Keratinocyte (primary cell): ENCODE measurements around the gene CERT1. TPM values are rescaled to one million over a fixed set of nuclear protein-coding genes. Genes with fewer than 3 reads are reported as not detected.

Experiments used
- DNase-seq: peaks from one replicate; pipeline ENCODE4 v3.0.0-alpha.2; 2011; ENCODE audit warnings: low read depth, missing footprints, low spot score
- FAIRE-seq: peaks from 2 replicates; lab custom pipeline; 2011; peaks lifted over from hg19 to GRCh38; lab: Jason Lieb, UNC
- H2AFZ ChIP-seq: 2 replicates; pipeline ENCODE4 v1.6.0; 2012; ENCODE audit warnings: low read length, control low read depth, inconsistent platforms; ENCODE audit not compliant: control insufficient read depth
- H3K27ac ChIP-seq: 2 replicates; pipeline ENCODE4 v1.5.1; 2011; ENCODE audit warnings: low read length; ENCODE audit not compliant: control insufficient read depth, insufficient read depth
- H3K27me3 ChIP-seq: 3 replicates; pipeline ENCODE4 v1.6.0; 2011; ENCODE audit warnings: low read length; ENCODE audit not compliant: control insufficient read depth, insufficient read depth; ENCODE audit errors: extremely low read depth
- H3K36me3 ChIP-seq, 2 experiments: 2 replicates in 1 of 2; 3 replicates in 1 of 2; pipeline ENCODE4 v1.5.1; 2011; ENCODE audit warnings: low read length in 2 of 2, mild to moderate bottlenecking in 1 of 2; ENCODE audit not compliant: control insufficient read depth in 2 of 2, insufficient read depth in 2 of 2; ENCODE audit errors: extremely low read depth in 1 of 2
- H3K4me1 ChIP-seq: 3 replicates; pipeline ENCODE4 v1.5.1; 2011; ENCODE audit warnings: low read length; ENCODE audit not compliant: control insufficient read depth, insufficient read depth; ENCODE audit errors: extremely low read depth
- H3K4me2 ChIP-seq: 3 replicates; pipeline ENCODE4 v1.6.0; 2011; ENCODE audit warnings: low read depth, low read length; ENCODE audit not compliant: control insufficient read depth, insufficient read depth; ENCODE audit errors: extremely low read depth
- H3K4me3 ChIP-seq, 3 experiments: fragments of 200-600 bp in 1 of 3; sonication (generic) in 1 of 3; 2 replicates in 2 of 3; 3 replicates in 1 of 3; pipeline ENCODE4 v1.5.1; 2011 to 2016; ENCODE audit warnings: low read length in 3 of 3, mild to moderate bottlenecking in 3 of 3, control low read depth in 2 of 3, inconsistent platforms in 1 of 3, low read depth in 1 of 3, mixed read lengths in 1 of 3, mixed run types in 1 of 3, moderate library complexity in 1 of 3; ENCODE audit not compliant: control insufficient read depth in 2 of 3, insufficient read depth in 2 of 3; ENCODE audit errors: extremely low read depth in 1 of 3
- H3K79me2 ChIP-seq: 2 replicates; pipeline ENCODE4 v1.6.0; 2012; ENCODE audit warnings: low read length; ENCODE audit not compliant: control insufficient read depth, insufficient read depth
- H3K9ac ChIP-seq: 3 replicates; pipeline ENCODE4 v1.6.0; 2011; ENCODE audit warnings: low read length; ENCODE audit not compliant: control insufficient read depth, insufficient read depth; ENCODE audit errors: extremely low read depth
- H3K9me1 ChIP-seq: 3 replicates; pipeline ENCODE4 v1.6.0; 2011; ENCODE audit warnings: low read length; ENCODE audit not compliant: control insufficient read depth, insufficient read depth; ENCODE audit errors: extremely low read depth
- H3K9me3 ChIP-seq: 2 replicates; pipeline ENCODE4 v1.5.1; 2012; ENCODE audit warnings: low read depth, low read length; ENCODE audit not compliant: control insufficient read depth
- H4K20me1 ChIP-seq: 3 replicates; pipeline ENCODE4 v1.6.0; 2011; ENCODE audit warnings: low read length; ENCODE audit not compliant: control insufficient read depth, insufficient read depth; ENCODE audit errors: extremely low read depth
- CTCF ChIP-seq, 3 experiments: IDR thresholded peaks in 1 of 3; conservative IDR thresholded peaks in 1 of 3; optimal IDR thresholded peaks in 1 of 3; 2 replicates in 2 of 3; 3 replicates in 1 of 3; pipeline versions ENCODE3 to v1.5.1; 2011; ENCODE audit warnings: low read length in 3 of 3, mild to moderate bottlenecking in 3 of 3, moderate library complexity in 2 of 3, control low read depth in 1 of 3, inconsistent platforms in 1 of 3; ENCODE audit not compliant: insufficient read depth in 2 of 3; ENCODE audit errors: extremely low read depth in 1 of 3
- EZH2 ChIP-seq: IDR thresholded peaks from one replicate; pipeline ENCODE4 v1.6.1; 2012; ENCODE audit warnings: inconsistent platforms, mild to moderate bottlenecking, low read length, moderate library complexity
- dilution Hi-C: fragments of 300-500 bp; cut with MboI; formaldehyde crosslinking; loops from one replicate; pipeline ENCODE4 v1.7.0; 2020; ENCODE audit warnings: low sequenced_read_pairs; ENCODE audit not compliant: extremely low pct_ligation_motif_present
- polyA plus RNA-seq, 5 experiments: library from polyadenylated mRNA; depleted of rRNA in 3 of 5; stranded (reverse) in 3 of 5; stranded (forward) in 1 of 5; unstranded in 1 of 5; fragments of >200 nt; gene quantifications; 1 replicate in 1 of 5; 2 replicates in 3 of 5; 3 replicates in 1 of 5; pipeline versions ENCODE4 v1.2.1 to v1.2.3, GENCODE V29; 2011 to 2012; ENCODE audit warnings: missing spikeins in 2 of 5, low read depth in 1 of 5, low replicate concordance in 1 of 5

CERT1 gene
- polyA plus RNA-seq, 1 donor (not counting 4 experiments of a cell fraction or from before 2014, with no cell fraction given): 20.8 TPM

- Histone ChIP-seq H2AFZ (no peak overlapping the region), H3K27ac (no peak overlapping the region), H3K4me1 (peaks cover 18% of the 10 kb centered on the region), H3K79me2 (peaks cover 92% of the 10 kb centered on the region), H3K36me3 (no peaks in the 10 kb centered on the region), H3K9me3 (no peaks in the 10 kb centered on the region), H3K4me3 (no peak overlapping the region), H3K9me1 (no peaks in the 10 kb centered on the region), H4K20me1 (no peaks in the 10 kb centered on the region), H3K9ac (no peak overlapping the region), H3K27me3 (no peaks in the 10 kb centered on the region), H3K4me2 (peak overlapping the region; percentile 94)
- TF ChIP-seq CTCF (optimal IDR thresholded peaks at IDR 0.05 in 1 of 3, IDR thresholded peaks at IDR 0.05 in 1 of 3, conservative IDR thresholded peaks at IDR 0.05 in 1 of 3; ENCODE audit: extremely low read depth in 1 of 3, insufficient read depth in 2 of 3, low read length in 3 of 3): no peak
- no peak for TF ChIP-seq EZH2
- FAIRE-seq (no peak), DNase-seq (no peak)
- dilution Hi-C loops: no loop called here
These were observed 2.9 kb upstream of the CERT1 start for GRCh38 chr5:75514323-75514722.

GRCh38 chr5:75513841-75514240, 2.4 kb upstream of the CERT1 start:
- no peak for TF ChIP-seq EZH2
- H3K4me2 ChIP-seq: peak overlapping the region; percentile 94
- H3K27me3 ChIP-seq: no peaks in the 10 kb centered on the region
- DNase-seq (no peak), FAIRE-seq (no peak)
- no peaks in the 10 kb centered on the region for H3K36me3 ChIP-seq
- no peaks in the 10 kb centered on the region for H3K9me3 ChIP-seq
- H3K9ac ChIP-seq: no peak overlapping the region
- dilution Hi-C loops: no loop called here
- H3K4me3 ChIP-seq: peak overlapping the region in 1 of 3 experiments; percentile 10
- peaks cover 92% of the 10 kb centered on the region for H3K79me2 ChIP-seq
- no peaks in the 10 kb centered on the region for H4K20me1 ChIP-seq
- H3K27ac ChIP-seq: no peak overlapping the region
- H2AFZ ChIP-seq: no peak overlapping the region
- H3K9me1 ChIP-seq: no peaks in the 10 kb centered on the region
- H3K4me1 ChIP-seq: peaks cover 20% of the 10 kb centered on the region
